ENCODE data around the gene AUTS2. TPM values are rescaled to one million over a fixed set of nuclear protein-coding genes. Genes with fewer than 3 reads are reported as not detected.

AUTS2 gene
- total and polyA plus RNA-seq, 2 of the 8 experiments (the other 6 are each of a cell fraction or from before 2014, with no cell fraction given): 25.9 to 101 TPM

GRCh38 chr7:70759674-70760073, 1161.4 kb downstream of the AUTS2 start:
- no peak overlapping the region for H2BK5ac ChIP-seq (ENCODE audit: low read depth, low read length)
- no peak overlapping the region for H3K27ac ChIP-seq (ENCODE audit: low read depth, low read length)
- DNase-seq (ENCODE audit: low read depth in 1 of 2, low spot score in 2 of 2) (peak in 1 of 2 experiments; percentile 19), FAIRE-seq (no peak)
- H3K36me3 ChIP-seq (ENCODE audit: control insufficient read depth in 2 of 4, insufficient read depth in 4 of 4, low read length in 3 of 4): peaks cover 0 to 23% (median 5%) of the 10 kb centered on the region in 4 experiments; a peak in 6 of 8 replicates
- WGBS, 2 experiments (ENCODE audit: extremely low coverage in 1 of 2, insufficient coverage in 1 of 2, insufficient read length in 1 of 2, insufficient replicate concordance in 2 of 2, low coverage in 1 of 2, low lambda C conversion rate in 2 of 2, missing lambda C conversion rate in 1 of 2): 91% methylated on average over 6 of the region's 6 CpGs; no CpG with 5 or more reads in 1 of the 2 experiments
- H2BK20ac ChIP-seq (ENCODE audit: low read length): no peak overlapping the region
- peaks cover 15% of the 10 kb centered on the region for H3K79me1 ChIP-seq (ENCODE audit: low read depth, low read length)
- no peak overlapping the region for H3K23ac ChIP-seq (ENCODE audit: insufficient read length)
- H2AFZ ChIP-seq (ENCODE audit: low read length): no peak overlapping the region
- H4K8ac ChIP-seq (ENCODE audit: extremely low read depth, insufficient read depth, low read length): no peak overlapping the region
- H3K4ac ChIP-seq (replicated peaks; ENCODE audit: insufficient read length, low read depth, low read length): no peak overlapping the region
- no peak overlapping the region for H2BK15ac ChIP-seq (ENCODE audit: low read length)
- H2BK12ac ChIP-seq (ENCODE audit: low read depth, low read length): no peak overlapping the region
- H3K23me2 ChIP-seq (ENCODE audit: low read depth, low read length): no peaks in the 10 kb centered on the region; the same call in 1 of the 2 replicates
- no peak overlapping the region for H2AK5ac ChIP-seq (ENCODE audit: low read depth, low read length)
- H3K4me3 ChIP-seq (ENCODE audit: extremely low read depth in 1 of 4, insufficient read depth in 2 of 4, low read depth in 3 of 4, low read length in 4 of 4): no peak overlapping the region
- no peak overlapping the region for H4K91ac ChIP-seq (replicated peaks; ENCODE audit: insufficient read length, low read length)
- ChIA-PET CTCF (ENCODE audit: partially characterized antibody) (interaction anchor here (0.5 to 2.2 kb wide), 10 partner anchors 10 to 1429 kb away, joined by 3 to 9 read pairs (median 4); no protein-coding TSS in a partner anchor), POLR2A (ENCODE audit: partially characterized antibody) (interaction anchor here (1.1 kb wide), 1 partner anchor 51 kb away, joined by 4 read pairs; no protein-coding TSS in a partner anchor)
- H2BK120ac ChIP-seq (replicated peaks; ENCODE audit: low read depth, low read length): no peak overlapping the region
- H3K14ac ChIP-seq (ENCODE audit: insufficient read length): no peak overlapping the region
- H4K20me1 ChIP-seq (replicated peaks in 1 of 2; ENCODE audit: control insufficient read depth in 1 of 2, insufficient read depth in 2 of 2, low read length in 2 of 2): peaks cover 15 to 22% of the 10 kb centered on the region in 2 experiments
- no peak overlapping the region for H4K5ac ChIP-seq (ENCODE audit: insufficient read length, low read depth, low read length)
- peaks cover 19 to 87% of the 10 kb centered on the region in 2 experiments for H3K79me2 ChIP-seq (ENCODE audit: control insufficient read depth in 1 of 2, insufficient read depth in 2 of 2, low read length in 2 of 2)
- H3K9ac ChIP-seq (replicated peaks in 1 of 4; ENCODE audit: extremely low read depth in 1 of 4, low read depth in 3 of 4, low read length in 3 of 4): no peak overlapping the region
- no peak overlapping the region for H3K4me2 ChIP-seq (ENCODE audit: insufficient read depth in 1 of 2, low read depth in 2 of 2, low read length in 2 of 2)
- TF ChIP-seq RAD21 (IDR thresholded peaks at IDR 0.05 in 1 of 2, conservative IDR thresholded peaks at IDR 0.05 in 1 of 2; ENCODE audit: low read depth in 2 of 2, low read length in 2 of 2) (no peak), RFX5 (IDR thresholded peaks at IDR 0.05; ENCODE audit: borderline replicate concordance, low read depth, low read length) (no peak), PHF8 (conservative IDR thresholded peaks at IDR 0.05; ENCODE audit: low read depth, low read length) (no peak), SIX5 (IDR thresholded peaks at IDR 0.05; ENCODE audit: low read depth, low read length) (no peak), SP4 (IDR thresholded peaks at IDR 0.05; ENCODE audit: low read length) (no peak), CBX8 (IDR thresholded peaks at IDR 0.05; ENCODE audit: borderline replicate concordance, low read depth, low read length) (no peak), BRCA1 (IDR thresholded peaks at IDR 0.05; ENCODE audit: low read depth, low read length) (no peak)
- no peaks in the 10 kb centered on the region for H3K9me3 ChIP-seq (ENCODE audit: insufficient read depth in 2 of 2, low read depth in 1 of 2, low read length in 1 of 2)
- no peaks in the 10 kb centered on the region for H3K27me3 ChIP-seq (replicated peaks in 1 of 4; ENCODE audit: control insufficient read depth in 3 of 4, extremely low read depth in 1 of 4, insufficient read depth in 3 of 4, low read length in 3 of 4)
- H3K18ac ChIP-seq (ENCODE audit: extremely low read depth, low read length): no peak overlapping the region
- peaks cover 0 to 10% (median 3%) of the 10 kb centered on the region in 4 experiments; a peak in 3 of 7 replicates for H3K4me1 ChIP-seq (replicated peaks in 1 of 4; ENCODE audit: control insufficient read depth in 3 of 4, insufficient read depth in 4 of 4, low read length in 3 of 4)
- H3K56ac ChIP-seq (replicated peaks; ENCODE audit: insufficient read length, low read depth, low read length): no peak overlapping the region
